ENCODE data around the gene SMC3. TPM values are rescaled to one million over a fixed set of nuclear protein-coding genes. Genes with fewer than 3 reads are reported as not detected.

Gene SMC3
- total and polyA plus RNA-seq, 2 experiments from 2014 or later, result 72.3 to 320 TPM

- DNase-seq (ENCODE audit: low spot score) (no peak), ATAC-seq (no peak)
- Mint-ChIP-seq H3K9me3 (no peaks in the 10 kb centered on the region), H3K27ac (peak overlapping the region; percentile 33), H3K27me3 (ENCODE audit: insufficient read depth, low read depth, poor library complexity) (peaks cover 9% of the 10 kb centered on the region), H3K4me1 (peaks cover 52% of the 10 kb centered on the region), H3K36me3 (ENCODE audit: low read depth) (no peaks in the 10 kb centered on the region), H3K4me3 (no peak overlapping the region)
- no peak for TF ChIP-seq ETS1 (IDR thresholded peaks at IDR 0.05)
- no peak for TF ChIP-seq JUNB (IDR thresholded peaks at IDR 0.05; ENCODE audit: unreplicated experiment)
- TF ChIP-seq ZNF462 (CRISPR knock-in tag; IDR thresholded peaks at IDR 0.05), result no peak
- TF ChIP-seq REST (IDR thresholded peaks at IDR 0.05; ENCODE audit: unreplicated experiment), result no peak
- TF ChIP-seq NANOG (IDR thresholded peaks at IDR 0.05; ENCODE audit: borderline replicate concordance), result no peak
- TF ChIP-seq ZNF331 (CRISPR knock-in tag; IDR thresholded peaks at IDR 0.05; ENCODE audit: low read depth), result no peak
- TF ChIP-seq EZH2 (IDR thresholded peaks at IDR 0.05; ENCODE audit: low read depth, unreplicated experiment), result no peak
- TF ChIP-seq CTCF (conservative IDR thresholded peaks at IDR 0.05; ENCODE audit: low read depth in 2 of 2), result no peak
- no peak for TF ChIP-seq ZNF114 (CRISPR knock-in tag; IDR thresholded peaks at IDR 0.05)
- Histone ChIP-seq H3K27ac (ENCODE audit: low read depth) (no peak overlapping the region), H3K9me2 (ENCODE audit: insufficient read depth) (no peaks in the 10 kb centered on the region), H3F3A (replicated peaks; ENCODE audit: low read depth) (no peaks in the 10 kb centered on the region), H3K36me3 (ENCODE audit: insufficient read depth) (no peaks in the 10 kb centered on the region), H3K4me3 (no peak overlapping the region), H3K27me3 (ENCODE audit: insufficient read depth) (no peaks in the 10 kb centered on the region), H3K4me1 (ENCODE audit: insufficient read depth) (peaks cover 42% of the 10 kb centered on the region), H3K4me2 (no peak overlapping the region), H3K79me2 (replicated peaks; ENCODE audit: insufficient read depth) (no peaks in the 10 kb centered on the region), H4K20me1 (replicated peaks; ENCODE audit: insufficient read depth) (no peaks in the 10 kb centered on the region), H2AFZ (no peak overlapping the region)
These were observed 39.7 kb upstream of the SMC3 start for GRCh38 chr10:110527731-110528171.

All from GM23338 (cell line).